ENCODE data around the gene BTBD9. TPM values are rescaled to one million over a fixed set of nuclear protein-coding genes. Genes with fewer than 3 reads are reported as not detected.

The BTBD9 gene
- total and polyA plus RNA-seq, 10 donors = 1.2 to 43.1 (median 27.8) TPM

- no peak for TF ChIP-seq POLR2A (IDR thresholded peaks at IDR 0.05)
- no peak for TF ChIP-seq CTCF (IDR thresholded peaks at IDR 0.05 in 8 of 11, conservative IDR thresholded peaks at IDR 0.05 in 3 of 11)
- no peak for TF ChIP-seq POLR2AphosphoS5 (IDR thresholded peaks at IDR 0.05)
Observed at GRCh38 chr6:38617856-38618255, 21.9 kb downstream of the BTBD9 start.

GRCh38 chr6:38612143-38612965, 27.4 kb downstream of the BTBD9 start:
- H3K9me3 ChIP-seq = peaks cover 0 to 4% (median 0%) of the 10 kb centered on the region in 8 donors
- H3K36me3 ChIP-seq = no peaks in the 10 kb centered on the region
- H3K27ac ChIP-seq = no peak overlapping the region
- intact Hi-C loops (cut with DNase I; ENCODE audit: low total_unique reads) = no loop called here
- DNase-seq = no peak
- H3K4me3 ChIP-seq = no peak overlapping the region
- no peaks in the 10 kb centered on the region for H3K4me1 ChIP-seq
- WGBS, 5 donors = 93 to 100% (median 98%) methylated on average over 1 of the region's 1 CpG
- no peaks in the 10 kb centered on the region for H3K27me3 ChIP-seq (replicated peaks in 1 of 7)
- no peak for TF ChIP-seq CTCF (IDR thresholded peaks at IDR 0.05 in 8 of 11, conservative IDR thresholded peaks at IDR 0.05 in 3 of 11)
- no peak for TF ChIP-seq POLR2A (IDR thresholded peaks at IDR 0.05)
- TF ChIP-seq POLR2AphosphoS5 (IDR thresholded peaks at IDR 0.05) = no peak

More at GRCh38 chr6:38617856-38618255, 21.9 kb downstream of the BTBD9 start:
- Histone ChIP-seq H3K4me1 (no peaks in the 10 kb centered on the region), H3K4me3 (no peak overlapping the region), H3K9me3 (peaks cover 0 to 4% (median 0%) of the 10 kb centered on the region in 8 donors), H3K27ac (no peak overlapping the region), H3K36me3 (no peaks in the 10 kb centered on the region), H3K27me3 (replicated peaks in 1 of 7) (no peaks in the 10 kb centered on the region)
- no peak for DNase-seq
- intact Hi-C loops (cut with DNase I; ENCODE audit: low total_unique reads) = no loop called here
- 89 to 95% (median 93%) methylated on average over 8 of the region's 8 CpGs for WGBS, 5 donors

GRCh38 chr6:38610050-38610625, 29.6 kb downstream of the BTBD9 start:
- peaks cover 0 to 6% (median 0%) of the 10 kb centered on the region in 6 donors for H3K36me3 ChIP-seq
- no peak for DNase-seq
- H3K4me3 ChIP-seq = no peak overlapping the region
- no peak overlapping the region for H3K27ac ChIP-seq
- H3K4me1 ChIP-seq = no peaks in the 10 kb centered on the region
- WGBS, 5 donors = 83 to 92% (median 87%) methylated on average over 6 of the region's 6 CpGs
- H3K27me3 ChIP-seq (replicated peaks in 1 of 7) = no peaks in the 10 kb centered on the region
- no peaks in the 10 kb centered on the region for H3K9me3 ChIP-seq
- TF ChIP-seq POLR2AphosphoS5 (IDR thresholded peaks at IDR 0.05) (no peak), CTCF (IDR thresholded peaks at IDR 0.05 in 8 of 11, conservative IDR thresholded peaks at IDR 0.05 in 3 of 11) (no peak), POLR2A (IDR thresholded peaks at IDR 0.05) (no peak)
- intact Hi-C loops (cut with DNase I; ENCODE audit: low total_unique reads) = no loop called here

- TF ChIP-seq POLR2AphosphoS5 (IDR thresholded peaks at IDR 0.05) (no peak), CTCF (IDR thresholded peaks at IDR 0.05 in 8 of 11, conservative IDR thresholded peaks at IDR 0.05 in 3 of 11) (no peak), POLR2A (IDR thresholded peaks at IDR 0.05) (no peak)
- Histone ChIP-seq H3K4me3 (no peak overlapping the region), H3K9me3 (no peaks in the 10 kb centered on the region), H3K27ac (no peak overlapping the region), H3K36me3 (peaks cover 0 to 6% (median 0%) of the 10 kb centered on the region in 6 donors), H3K4me1 (no peaks in the 10 kb centered on the region), H3K27me3 (replicated peaks in 1 of 7) (no peaks in the 10 kb centered on the region)
- WGBS, 5 donors = 50 to 84% (median 78%) methylated on average over 2 of the region's 2 CpGs
- intact Hi-C loops (cut with DNase I; ENCODE audit: low total_unique reads) = no loop called here
- no peak for DNase-seq
Observed at GRCh38 chr6:38604700-38605099, 35.0 kb downstream of the BTBD9 start.
